H9 (cell line): Measurements from ENCODE around the gene CDS1. TPM values are rescaled to one million over a fixed set of nuclear protein-coding genes. Genes with fewer than 3 reads are reported as not detected.

Experiments
- DNase-seq: peaks from one replicate; pipeline ENCODE4 v3.0.0-alpha.2; 2017
- H2AFZ ChIP-seq: one replicate; pipeline ENCODE4 v1.6.1; 2013; ENCODE audit warnings: mild to moderate bottlenecking, low read length, control low read depth, moderate library complexity
- H2AK5ac ChIP-seq: 2 replicates; pipeline ENCODE4 v1.6.1; 2013; ENCODE audit warnings: low read length, control low read depth, mixed read lengths; ENCODE audit not compliant: insufficient read length
- H2BK120ac ChIP-seq: one replicate; pipeline ENCODE4 v1.6.1; 2013; ENCODE audit warnings: low read depth, mild to moderate bottlenecking, low read length, control low read depth, inconsistent platforms; ENCODE audit not compliant: poor library complexity, severe bottlenecking
- H2BK12ac ChIP-seq: 2 replicates; pipeline ENCODE4 v1.6.1; 2013; ENCODE audit warnings: low read length, control low read depth, mixed read lengths, low read depth; ENCODE audit not compliant: insufficient read length
- H2BK15ac ChIP-seq: 2 replicates; pipeline ENCODE4 v1.6.1; 2013; ENCODE audit warnings: low read depth, low read length, control low read depth
- H2BK20ac ChIP-seq: one replicate; pipeline ENCODE4 v1.6.1; 2013; ENCODE audit warnings: low read depth, mild to moderate bottlenecking, low read length, control low read depth, inconsistent platforms; ENCODE audit not compliant: poor library complexity, severe bottlenecking
- H2BK5ac ChIP-seq: 2 replicates; pipeline ENCODE4 v1.6.1; 2013; ENCODE audit warnings: low read length, control low read depth, mixed read lengths; ENCODE audit not compliant: insufficient read length
- H3K14ac ChIP-seq: 2 replicates; pipeline ENCODE4 v1.6.1; 2013; ENCODE audit warnings: low read length, control low read depth; ENCODE audit not compliant: insufficient read depth
- H3K18ac ChIP-seq: 2 replicates; pipeline ENCODE4 v1.6.1; 2013; ENCODE audit warnings: low read depth, mild to moderate bottlenecking, mixed read lengths, low read length, control low read depth; ENCODE audit not compliant: insufficient read length
- H3K23ac ChIP-seq: 2 replicates; pipeline ENCODE4 v1.6.1; 2013; ENCODE audit warnings: low read length, control low read depth, mixed read lengths, low read depth; ENCODE audit not compliant: insufficient read length
- H3K23me2 ChIP-seq: 2 replicates; pipeline ENCODE4 v1.6.1; 2013; ENCODE audit warnings: low read depth, mild to moderate bottlenecking, mixed read lengths, low read length, control low read depth; ENCODE audit not compliant: insufficient read length, poor library complexity, severe bottlenecking
- H3K27ac ChIP-seq: 2 replicates; pipeline ENCODE4 v1.5.1; 2013; ENCODE audit warnings: low read length, control low read depth, mixed read lengths, low read depth; ENCODE audit not compliant: insufficient read length
- H3K27me3 ChIP-seq: 2 replicates; pipeline ENCODE4 v1.6.1; 2013; ENCODE audit warnings: low read length, control low read depth, inconsistent platforms; ENCODE audit not compliant: insufficient read depth
- H3K4ac ChIP-seq: 2 replicates; pipeline ENCODE4 v1.6.1; 2013; ENCODE audit warnings: low read depth, mild to moderate bottlenecking, control low read depth, inconsistent platforms, low read length, moderate library complexity
- H3K4me1 ChIP-seq: 2 replicates; pipeline ENCODE4 v1.6.1; 2013; ENCODE audit warnings: low read length, control low read depth, inconsistent platforms; ENCODE audit not compliant: insufficient read depth
- H3K4me2 ChIP-seq: 2 replicates; pipeline ENCODE4 v1.6.1; 2013; ENCODE audit warnings: low read length, control low read depth, mixed read lengths; ENCODE audit not compliant: insufficient read length, insufficient read depth
- H3K56ac ChIP-seq: 2 replicates; pipeline ENCODE4 v1.6.1; 2013; ENCODE audit warnings: low read depth, mild to moderate bottlenecking, mixed read lengths, low read length, control low read depth; ENCODE audit not compliant: insufficient read length
- H3K79me1 ChIP-seq: 2 replicates; pipeline ENCODE4 v1.6.1; 2013; ENCODE audit warnings: low read depth, mild to moderate bottlenecking, moderate library complexity, low read length, control low read depth, inconsistent platforms; ENCODE audit not compliant: insufficient read depth, poor library complexity, severe bottlenecking
- H3K79me2 ChIP-seq: 2 replicates; pipeline ENCODE4 v1.6.1; 2013; ENCODE audit warnings: low read length, control low read depth, inconsistent platforms; ENCODE audit not compliant: insufficient read depth
- H3K9ac ChIP-seq: 2 replicates; pipeline ENCODE4 v1.6.1; 2013; ENCODE audit warnings: low read length, control low read depth, mixed read lengths; ENCODE audit not compliant: insufficient read length; ENCODE audit errors: extremely low read depth
- H3K9me3 ChIP-seq: one replicate; pipeline ENCODE4 v1.6.1; 2013; ENCODE audit warnings: low read depth, low read length, inconsistent platforms; ENCODE audit not compliant: control insufficient read depth
- H3T11ph ChIP-seq: one replicate; pipeline ENCODE4 v1.6.1; 2013; ENCODE audit warnings: mild to moderate bottlenecking, low read length, control low read depth, inconsistent platforms
- H4K20me1 ChIP-seq: one replicate; pipeline ENCODE4 v1.6.1; 2013; ENCODE audit not compliant: control insufficient read depth, insufficient read length, insufficient read depth
- H4K5ac ChIP-seq: 2 replicates; pipeline ENCODE4 v1.6.1; 2013; ENCODE audit warnings: low read depth, mild to moderate bottlenecking, mixed read lengths, low read length, control low read depth; ENCODE audit not compliant: insufficient read length
- H4K8ac ChIP-seq: replicated peaks from 2 replicates; pipeline ENCODE4 v1.6.1; 2013; ENCODE audit warnings: low read length, control low read depth, mixed read lengths, low read depth; ENCODE audit not compliant: insufficient read length
- H4K91ac ChIP-seq: 2 replicates; pipeline ENCODE4 v1.6.1; 2013; ENCODE audit warnings: low read depth, mild to moderate bottlenecking, moderate library complexity, mixed read lengths, low read length, control low read depth; ENCODE audit not compliant: insufficient read length
- H3K27ac Mint-ChIP-seq, 3 experiments: 2 replicates in 2 of 3; 3 replicates in 1 of 3; pipeline ENCODE4 v1.8.0; 2020 to 2021; ENCODE audit warnings: mixed read lengths in 3 of 3, mild to moderate bottlenecking in 1 of 3, moderate library complexity in 1 of 3
- H3K27me3 Mint-ChIP-seq: 2 replicates; pipeline ENCODE4 v1.8.0; 2021; ENCODE audit warnings: low read depth, mild to moderate bottlenecking, moderate library complexity, mixed read lengths
- H3K36me3 Mint-ChIP-seq, 3 experiments: 2 replicates in 2 of 3; 3 replicates in 1 of 3; pipeline ENCODE4 v1.8.0; 2020 to 2021; ENCODE audit warnings: low read depth in 3 of 3, mixed read lengths in 3 of 3; ENCODE audit not compliant: insufficient read depth in 1 of 3
- H3K4me1 Mint-ChIP-seq, 2 experiments: 2 replicates each; pipeline ENCODE4 v1.8.0; 2020; ENCODE audit warnings: mixed read lengths in 2 of 2
- H3K4me3 Mint-ChIP-seq, 2 experiments: 2 replicates in 1 of 2; 3 replicates in 1 of 2; pipeline ENCODE4 v1.8.0; 2020 to 2021; ENCODE audit warnings: mild to moderate bottlenecking in 2 of 2, mixed read lengths in 2 of 2, moderate library complexity in 1 of 2
- H3K9me3 Mint-ChIP-seq, 2 experiments: 2 replicates in 1 of 2; 3 replicates in 1 of 2; pipeline ENCODE4 v1.8.0; 2020; ENCODE audit warnings: mild to moderate bottlenecking in 2 of 2, mixed read lengths in 2 of 2, moderate library complexity in 1 of 2
- CTCF ChIP-seq: fragments of 200-600 bp; sonication (generic); conservative IDR thresholded peaks from 3 replicates; pipeline ENCODE4 v1.8.0; 2021; ENCODE audit warnings: antibody characterized with exemption, mild to moderate bottlenecking
- WGBS: extraction: QIAGEN DNeasy Blood & Tissue Kit; methylation state at CpG from one replicate; pipeline ENCODE4 v1.1.7; 2013; ENCODE audit warnings: missing lambda C conversion rate, low lambda C conversion rate, mixed read lengths; ENCODE audit not compliant: insufficient read length; ENCODE audit errors: extremely low coverage; 5-methylcytosine and 5-hydroxymethylcytosine counted together
- total RNA-seq: library from RNA; stranded (reverse); gene quantifications from 2 replicates; pipeline ENCODE4 v1.2.1, GENCODE V29; 2021

Gene CDS1
- total RNA-seq, 1 experiment from 2014 or later = 7.5 TPM

GRCh38 chr4:84611531-84611930 lies 28.6 kb downstream of the CDS1 start:
- Histone ChIP-seq H3K4me2 (no peak overlapping the region), H2AFZ (no peak overlapping the region), H3K56ac (no peak overlapping the region), H2BK120ac (no peak overlapping the region), H2BK20ac (no peak overlapping the region), H2BK12ac (no peak overlapping the region), H3T11ph (no peak overlapping the region), H2AK5ac (no peak overlapping the region), H3K18ac (no peak overlapping the region), H2BK15ac (no peak overlapping the region), H4K8ac (no peak overlapping the region), H4K20me1 (no peaks in the 10 kb centered on the region), H4K91ac (no peak overlapping the region), H3K9ac (no peak overlapping the region), H3K23ac (no peak overlapping the region), H3K27ac (no peak overlapping the region), H3K4ac (no peak overlapping the region), H3K9me3 (no peaks in the 10 kb centered on the region), H3K79me1 (no peaks in the 10 kb centered on the region), H4K5ac (no peak overlapping the region), H2BK5ac (no peak overlapping the region), H3K23me2 (no peaks in the 10 kb centered on the region), H3K4me1 (peaks cover 5% of the 10 kb centered on the region; the same call in 1 of the 2 replicates), H3K27me3 (no peaks in the 10 kb centered on the region), H3K14ac (no peak overlapping the region), H3K79me2 (no peaks in the 10 kb centered on the region)
- Mint-ChIP-seq H3K27ac (peak overlapping the region in 1 of 3 experiments; percentile 21; a peak in 1 of 7 replicates), H3K36me3 (peaks cover 39 to 51% (median 49%) of the 10 kb centered on the region in 3 experiments), H3K9me3 (peaks cover 2 to 3% of the 10 kb centered on the region in 2 experiments; a peak in 4 of 5 replicates), H3K4me3 (no peak overlapping the region), H3K27me3 (no peaks in the 10 kb centered on the region), H3K4me1 (peaks cover 15 to 17% of the 10 kb centered on the region in 2 experiments)
- no CpG with 5 or more reads among the region's 3 CpGs for WGBS
- DNase-seq = no peak
- no peak for TF ChIP-seq CTCF
